ENCODE measurements around the gene HMX2.

The HMX2 gene

DNA sequence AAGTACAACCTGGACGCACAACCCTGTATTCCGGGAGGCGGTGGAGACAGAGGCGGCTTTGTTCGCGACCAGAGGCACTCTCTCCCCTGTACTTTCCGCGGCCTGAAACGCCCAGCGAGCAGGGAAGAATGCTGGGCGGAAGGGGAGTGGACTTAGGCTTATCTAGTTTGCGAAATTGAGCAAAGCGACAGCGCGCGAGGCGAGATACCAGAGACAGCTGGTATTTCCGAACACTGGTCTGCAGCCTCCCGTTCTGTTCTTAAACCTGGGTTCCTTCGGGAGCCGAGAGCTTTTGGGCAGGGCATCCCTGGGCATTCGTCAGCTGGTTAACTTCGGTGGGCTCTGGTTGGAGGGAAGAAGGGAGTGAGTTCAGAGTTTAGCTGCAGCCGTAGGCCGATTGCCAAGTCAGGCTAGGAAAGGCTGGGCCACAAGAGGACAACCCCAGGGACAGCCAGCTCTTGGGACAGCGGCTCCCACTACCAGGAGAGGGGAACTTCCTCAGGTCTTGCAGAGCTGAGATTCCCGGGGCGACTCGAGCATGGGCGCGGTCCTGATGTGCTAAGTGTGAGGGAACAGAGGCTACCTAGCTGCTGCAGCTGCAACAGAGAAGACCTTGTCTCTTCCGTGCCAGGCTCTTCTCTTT lies 8.3 kb upstream of the HMX2 start:
- DNase-seq (ENCODE audit: low read depth), result no peak

DNA sequence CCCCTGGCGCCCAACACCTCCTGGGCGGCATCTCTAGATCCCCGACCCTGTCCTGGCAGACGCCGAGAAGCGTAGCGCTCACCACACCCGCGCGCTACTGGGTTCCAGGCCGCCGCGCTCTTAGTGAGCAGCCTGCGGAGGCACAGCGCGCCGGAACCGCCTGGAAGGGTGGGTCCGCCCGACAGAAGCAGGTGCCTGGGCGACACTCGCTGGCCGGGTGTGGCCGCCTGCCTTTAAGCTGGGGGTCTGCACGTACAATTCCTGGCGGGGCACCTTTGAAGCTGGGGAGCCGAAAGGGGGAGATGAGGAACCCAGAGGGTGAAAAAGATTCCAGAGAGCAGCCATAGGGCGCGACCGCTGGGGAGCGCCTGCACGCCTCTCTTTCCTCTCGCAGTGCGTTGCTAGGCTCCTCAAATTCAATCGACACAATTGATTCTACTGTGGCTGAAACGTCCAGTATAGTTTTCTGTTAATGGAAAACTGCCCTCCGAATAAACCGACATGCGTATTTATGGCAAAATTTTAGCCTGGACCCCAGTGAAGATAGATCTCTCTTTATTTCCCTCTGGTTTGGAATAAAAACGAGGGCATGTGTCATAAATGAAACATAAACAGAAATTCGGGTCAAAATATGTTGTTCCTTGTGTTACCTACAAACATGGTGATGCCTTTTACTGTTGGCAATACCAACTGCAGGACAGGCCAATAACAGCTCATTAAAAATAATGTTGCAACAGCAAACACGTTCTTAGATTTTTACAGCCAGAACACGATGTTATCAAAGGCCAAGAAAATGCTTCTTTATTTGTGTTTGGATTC lies 7.6 kb upstream of the HMX2 start:
- DNase-seq (ENCODE audit: low read depth), result no peak

DNA sequence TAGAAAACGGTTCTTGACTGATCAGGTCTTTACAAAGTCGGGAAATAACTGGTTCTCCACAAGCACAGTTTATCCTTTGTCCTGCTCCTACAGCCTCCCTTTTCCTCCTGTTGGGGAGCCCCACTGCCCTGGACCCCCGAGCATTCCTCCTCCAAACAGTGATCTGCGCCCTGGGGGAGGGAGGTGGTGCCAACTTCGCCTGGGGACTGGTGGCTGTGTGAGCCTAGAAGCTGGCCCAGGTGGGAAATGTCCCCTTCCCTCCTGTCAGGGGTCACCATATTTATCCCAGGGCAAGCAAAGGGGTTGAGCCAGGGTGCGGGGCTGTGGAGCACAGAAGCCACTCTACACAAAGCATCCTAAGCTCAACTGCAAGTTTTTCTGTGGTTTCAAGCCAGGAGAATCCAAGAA lies 6.9 kb upstream of the HMX2 start:
- DNase-seq (ENCODE audit: low read depth), result no peak

DNA sequence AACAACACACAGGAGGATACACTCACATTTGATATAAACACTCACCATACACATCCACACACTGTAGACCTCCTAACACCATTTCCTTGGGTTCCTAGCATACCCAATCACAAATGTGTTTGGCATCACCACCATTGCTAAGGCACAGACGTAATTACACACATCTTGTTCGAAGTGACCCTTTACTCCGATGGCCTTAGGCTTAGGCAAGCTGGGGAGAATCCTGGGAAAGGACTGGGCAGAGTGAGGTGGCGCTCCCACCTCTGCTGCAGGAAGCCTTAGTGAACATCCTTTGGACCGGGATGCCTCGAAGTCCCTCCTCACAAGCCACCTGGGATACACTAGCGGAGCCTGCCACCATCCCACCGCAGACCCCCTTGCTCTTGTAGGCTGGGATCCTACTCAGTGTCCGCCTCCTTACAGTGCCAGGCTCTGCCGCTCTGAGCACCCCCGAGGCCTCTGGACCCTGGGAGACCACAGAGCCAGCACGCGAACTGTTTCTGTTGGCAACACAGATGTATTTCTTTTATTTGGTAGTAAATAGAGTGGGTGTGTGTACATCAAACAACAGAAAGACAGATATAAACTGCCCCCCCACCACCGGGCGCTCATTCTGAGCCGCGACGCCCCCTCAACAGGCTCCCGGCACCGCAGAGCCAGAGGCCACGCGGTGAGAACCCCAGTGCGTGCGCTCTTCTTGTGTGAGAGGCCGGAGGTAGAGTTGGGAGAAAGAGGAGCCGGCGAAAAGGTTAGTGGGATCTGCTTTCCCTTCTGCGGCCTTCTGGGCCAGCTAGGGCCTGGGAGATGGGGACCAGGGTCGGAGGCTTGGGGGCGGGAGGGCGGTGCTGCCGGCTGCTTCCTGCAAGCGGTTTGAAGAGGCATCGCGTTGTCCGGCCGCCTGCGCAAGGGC lies 5.9 kb upstream of the HMX2 start:
- DNase-seq (ENCODE audit: low read depth), result no peak

DNA sequence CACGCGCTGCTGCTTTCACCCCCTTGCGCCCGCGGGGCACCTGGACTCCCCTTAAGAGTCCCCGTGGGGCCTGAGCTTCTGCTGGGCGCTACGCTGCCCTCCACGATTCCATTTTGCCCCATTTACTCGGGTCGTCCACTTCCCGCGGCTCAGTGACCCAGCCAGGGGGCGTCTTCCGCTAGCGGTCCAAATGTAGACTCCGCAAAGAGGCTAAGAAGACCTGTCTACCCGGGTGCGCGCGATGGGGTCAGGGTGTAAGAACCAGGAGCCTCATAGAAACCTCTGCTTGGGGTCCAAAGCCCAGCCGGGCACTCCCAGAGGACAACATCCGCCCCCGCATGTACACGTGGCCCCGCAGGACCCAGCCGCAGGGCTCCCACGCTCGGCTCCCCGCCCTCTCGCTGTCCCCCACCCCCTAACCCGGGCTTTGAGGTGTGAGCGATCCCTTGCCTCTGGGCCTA lies 5.2 kb upstream of the HMX2 start:
- DNase-seq (ENCODE audit: low read depth), result no peak

DNA sequence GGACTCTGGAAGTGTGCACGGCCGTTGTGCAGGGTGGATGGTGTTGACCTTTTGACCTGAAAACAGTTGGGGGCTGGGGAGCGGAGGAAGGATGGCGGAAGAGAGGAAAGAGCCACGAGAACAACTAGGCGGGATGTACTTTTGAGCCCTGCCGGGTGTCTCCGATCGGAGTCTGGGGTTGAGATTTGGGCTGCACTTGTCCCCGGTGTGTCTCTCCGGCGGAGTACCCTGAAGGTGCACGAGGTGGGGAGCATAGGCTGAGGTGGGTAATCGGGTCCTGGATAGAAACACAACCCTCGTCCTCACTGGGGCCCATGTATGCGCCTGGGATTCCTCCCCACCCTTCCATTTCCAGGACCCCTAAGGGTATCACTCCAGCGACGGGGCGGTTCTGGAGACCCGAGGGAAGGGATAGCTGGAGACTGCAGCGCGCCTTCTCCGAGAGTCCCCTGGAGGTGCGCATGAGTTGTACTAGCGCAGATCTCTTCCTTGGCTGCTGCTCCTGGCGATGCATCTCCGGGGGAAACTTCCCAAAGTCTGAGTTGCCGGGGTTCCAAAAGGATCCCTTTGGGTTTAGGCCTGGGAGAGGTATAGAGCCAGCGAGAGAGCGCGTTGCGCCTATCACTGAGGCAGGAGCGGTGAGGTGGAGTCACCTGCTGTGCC lies 4.6 kb upstream of the HMX2 start:
- no peak for DNase-seq (ENCODE audit: low read depth)

DNA sequence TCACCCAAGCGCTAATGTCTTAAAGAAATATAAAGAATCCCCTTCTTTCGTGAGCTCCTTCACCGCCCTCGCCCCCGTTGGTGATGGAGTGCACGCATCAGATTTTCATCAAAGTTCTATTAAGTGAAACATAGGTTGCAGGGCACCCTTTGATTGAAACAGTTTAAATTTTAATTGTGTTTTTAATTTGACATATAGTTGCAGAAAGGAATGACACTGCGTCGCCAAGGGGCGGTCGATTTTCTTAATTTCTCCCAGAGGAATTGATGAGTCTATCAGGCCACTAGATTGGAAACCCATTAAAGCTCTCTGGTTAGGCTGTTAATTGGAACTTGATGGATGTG lies 4.1 kb upstream of the HMX2 start:
- no peak for DNase-seq (ENCODE audit: low read depth)

DNA sequence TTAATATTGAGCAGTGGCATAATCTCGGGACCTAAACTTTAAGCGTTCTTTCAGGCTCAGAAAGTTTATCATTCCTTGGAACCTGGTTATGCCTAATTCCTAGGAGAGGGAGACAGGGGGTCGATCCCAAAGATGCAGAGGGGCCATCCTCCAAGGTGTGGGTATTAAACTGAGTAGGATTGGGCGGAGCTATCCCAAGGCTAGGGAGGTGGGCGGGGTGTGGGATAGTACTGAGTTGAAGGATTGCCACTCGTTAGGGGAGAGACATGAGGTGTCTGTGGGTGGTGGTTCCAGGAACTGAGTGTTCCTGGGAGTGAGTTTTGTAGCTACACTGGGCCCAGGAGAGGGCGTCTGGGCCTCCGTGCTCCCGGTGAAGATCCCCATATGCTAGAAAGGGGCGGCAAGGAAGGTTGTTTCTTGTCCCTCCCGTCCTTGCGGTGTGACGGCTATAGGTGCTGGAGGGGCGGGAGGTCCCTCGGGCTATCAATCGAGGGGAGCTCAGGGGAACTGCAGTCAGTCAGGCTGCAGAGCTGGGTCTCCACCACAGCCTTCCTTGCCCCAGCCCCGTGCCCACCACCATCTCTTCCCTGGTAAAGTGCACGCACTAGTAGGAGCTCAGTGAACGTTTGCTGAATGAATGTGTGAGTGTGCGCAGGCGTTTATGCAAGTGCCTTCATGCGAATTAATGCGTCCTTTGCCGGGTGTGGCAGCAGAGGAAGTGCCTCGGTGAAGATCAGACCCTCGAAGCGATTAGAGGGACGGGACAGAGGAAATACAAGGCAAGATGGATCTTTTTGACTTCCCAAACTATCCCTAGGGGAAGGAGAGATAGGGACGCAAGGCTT lies 3.0 kb upstream of the HMX2 start:
- DNase-seq (ENCODE audit: low read depth), result no peak

DNA sequence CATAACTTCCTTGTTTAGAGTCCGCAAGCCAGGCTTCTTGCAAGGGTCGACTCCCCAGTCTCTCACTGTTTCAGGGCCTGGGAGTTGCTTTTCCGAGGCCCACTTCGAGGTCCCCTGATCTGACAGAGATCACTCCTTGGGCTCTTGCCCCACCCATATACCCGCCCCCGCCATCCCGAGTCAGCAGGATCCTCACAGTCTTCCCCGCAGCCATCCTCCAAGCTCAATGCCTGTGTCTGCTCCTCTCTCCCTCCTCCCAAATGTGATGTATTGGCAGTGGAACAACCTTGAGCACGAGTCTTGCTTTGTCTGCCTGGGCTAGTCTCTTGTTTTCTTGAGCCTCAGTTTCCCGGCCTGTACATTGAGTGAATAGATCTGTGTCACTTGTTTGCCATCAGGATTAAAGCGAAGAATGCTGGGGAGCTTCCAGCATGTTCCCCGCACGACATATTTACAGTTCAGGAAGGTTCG lies 2.4 kb upstream of the HMX2 start:
- no peak for DNase-seq (ENCODE audit: low read depth)

DNA sequence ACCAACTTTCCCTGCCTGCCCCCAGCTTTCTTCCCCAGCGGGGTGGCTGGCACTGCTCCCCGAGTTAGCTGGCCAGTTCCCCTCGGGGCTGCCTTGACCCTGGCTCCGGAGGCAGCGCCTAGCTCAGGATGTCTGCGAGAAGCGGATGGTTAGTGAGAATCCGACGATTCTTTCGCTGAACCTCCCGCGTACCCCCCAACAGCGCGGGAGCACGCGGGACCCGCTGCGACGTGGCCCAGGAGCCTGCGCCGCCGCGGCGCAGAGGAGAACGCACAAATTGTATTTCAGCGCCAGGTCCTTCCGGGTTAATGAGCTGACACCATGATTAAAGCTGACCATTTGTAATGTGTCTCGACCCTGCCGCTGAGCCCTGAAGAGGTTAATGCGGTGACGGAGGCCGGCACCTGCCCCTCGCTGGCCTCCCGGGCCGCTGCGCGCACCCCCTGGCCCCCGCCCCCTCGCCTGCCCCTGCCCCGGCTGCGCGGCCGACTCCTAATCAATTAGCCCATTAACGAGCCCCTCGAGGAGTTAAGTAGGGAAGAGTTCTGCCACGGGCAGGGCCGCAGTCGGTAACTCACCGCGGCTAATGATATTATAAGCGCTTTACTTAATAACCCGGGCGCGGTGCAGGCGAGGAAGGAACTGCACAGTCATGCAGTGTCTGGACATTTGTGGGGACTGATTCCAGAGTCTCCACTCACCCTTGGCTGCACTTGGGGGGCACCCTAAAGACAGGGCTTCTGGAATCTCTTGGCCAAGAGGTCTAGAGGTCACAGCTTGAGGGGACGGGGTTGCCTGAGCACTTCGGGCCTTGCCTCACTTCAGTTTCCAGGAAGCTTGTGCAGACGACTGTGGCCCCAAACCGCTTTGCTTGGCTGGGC lies 1.7 kb upstream of the HMX2 start:
- DNase-seq (ENCODE audit: low read depth), result no peak

DNA sequence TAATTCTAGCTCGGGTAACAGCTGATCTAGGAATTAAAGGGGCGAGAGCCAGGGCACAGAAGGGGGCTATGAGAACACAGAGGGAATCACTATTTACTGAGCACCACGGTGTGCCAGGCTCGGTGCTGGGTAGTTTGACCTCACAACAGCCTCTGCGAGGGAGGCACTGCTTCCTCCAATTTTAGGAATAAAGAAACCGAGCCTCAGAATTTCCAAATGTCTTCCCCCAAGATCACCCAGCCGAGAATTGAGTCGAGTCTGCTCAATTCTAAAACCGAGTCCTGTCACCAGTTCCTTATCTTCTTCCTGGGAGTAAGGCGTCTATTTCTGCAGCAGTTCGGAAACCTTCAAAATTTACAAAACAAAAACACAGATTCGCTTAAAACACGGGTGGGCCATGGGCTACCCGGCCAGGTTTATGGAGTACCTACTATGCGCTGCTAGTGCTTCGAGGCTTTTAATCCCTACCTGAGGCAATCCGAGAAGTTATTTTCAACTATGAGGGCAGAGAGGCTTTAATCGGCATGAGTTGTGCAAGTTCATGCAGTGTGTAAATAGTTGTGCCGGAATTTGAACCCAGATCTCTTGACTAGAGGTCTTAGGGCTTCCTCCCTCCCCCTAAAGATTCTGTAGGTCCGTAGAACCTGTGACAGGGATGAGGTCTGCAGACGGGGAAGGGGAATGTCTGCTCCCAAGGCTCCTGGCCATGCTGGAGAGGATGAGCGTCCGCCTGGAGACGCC lies 872 bp upstream of the HMX2 start:
- DNase-seq (ENCODE audit: low read depth), result no peak

DNA sequence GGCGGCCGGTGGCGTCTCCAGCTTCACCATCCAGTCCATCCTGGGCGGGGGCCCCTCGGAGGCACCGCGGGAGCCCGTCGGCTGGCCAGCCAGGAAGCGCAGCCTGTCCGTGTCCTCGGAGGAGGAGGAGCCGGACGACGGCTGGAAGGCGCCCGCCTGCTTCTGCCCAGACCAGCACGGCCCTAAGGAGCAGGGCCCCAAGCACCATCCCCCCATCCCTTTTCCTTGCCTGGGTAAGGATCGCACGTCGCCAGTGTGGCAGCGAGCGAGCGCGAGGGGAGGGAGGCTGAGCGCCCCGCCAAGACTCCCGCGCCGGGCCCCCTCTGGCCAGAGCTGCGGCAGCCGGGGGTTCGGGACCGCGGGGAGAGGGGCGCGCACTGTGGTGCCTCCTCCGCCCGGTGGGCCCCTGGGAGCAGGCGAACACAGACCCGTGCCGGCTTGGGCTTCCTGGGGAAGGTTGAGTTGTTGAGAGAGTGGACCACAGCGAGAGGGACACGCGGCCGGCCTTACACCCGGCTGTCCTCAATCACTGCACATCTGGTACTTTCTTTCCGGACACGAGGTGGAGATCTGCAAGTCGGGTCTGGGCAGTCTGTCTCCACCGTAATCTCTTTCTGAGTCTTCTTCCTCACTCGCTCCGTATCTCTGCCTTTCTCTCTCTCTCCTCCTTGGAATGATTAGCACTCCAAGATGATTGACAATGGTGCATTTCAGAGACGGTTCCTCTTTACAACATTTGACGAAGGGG lies 652 bp downstream of the HMX2 start:
- DNase-seq (ENCODE audit: low read depth), result no peak

DNA sequence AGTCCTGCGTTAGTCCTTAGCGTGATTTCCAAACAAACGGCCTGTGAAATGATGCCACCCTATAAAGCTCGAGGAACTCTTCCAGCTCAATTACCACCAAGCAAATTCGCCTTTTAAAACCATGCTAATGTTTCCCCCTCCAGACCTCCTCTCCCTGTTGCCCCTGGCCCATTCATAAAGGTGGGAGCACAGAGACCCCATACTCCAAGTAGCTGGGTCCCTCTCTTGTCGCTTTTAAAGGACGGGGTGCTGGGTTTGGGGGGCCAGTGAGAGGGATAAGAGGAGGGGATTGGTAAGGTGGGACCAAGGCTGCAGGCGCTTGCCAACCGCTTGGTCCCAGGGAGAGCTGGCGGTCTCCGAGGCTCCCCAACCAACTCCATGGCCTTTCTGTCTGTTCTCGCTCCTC lies 1.2 kb downstream of the HMX2 start:
- no peak for DNase-seq (ENCODE audit: low read depth)

DNA sequence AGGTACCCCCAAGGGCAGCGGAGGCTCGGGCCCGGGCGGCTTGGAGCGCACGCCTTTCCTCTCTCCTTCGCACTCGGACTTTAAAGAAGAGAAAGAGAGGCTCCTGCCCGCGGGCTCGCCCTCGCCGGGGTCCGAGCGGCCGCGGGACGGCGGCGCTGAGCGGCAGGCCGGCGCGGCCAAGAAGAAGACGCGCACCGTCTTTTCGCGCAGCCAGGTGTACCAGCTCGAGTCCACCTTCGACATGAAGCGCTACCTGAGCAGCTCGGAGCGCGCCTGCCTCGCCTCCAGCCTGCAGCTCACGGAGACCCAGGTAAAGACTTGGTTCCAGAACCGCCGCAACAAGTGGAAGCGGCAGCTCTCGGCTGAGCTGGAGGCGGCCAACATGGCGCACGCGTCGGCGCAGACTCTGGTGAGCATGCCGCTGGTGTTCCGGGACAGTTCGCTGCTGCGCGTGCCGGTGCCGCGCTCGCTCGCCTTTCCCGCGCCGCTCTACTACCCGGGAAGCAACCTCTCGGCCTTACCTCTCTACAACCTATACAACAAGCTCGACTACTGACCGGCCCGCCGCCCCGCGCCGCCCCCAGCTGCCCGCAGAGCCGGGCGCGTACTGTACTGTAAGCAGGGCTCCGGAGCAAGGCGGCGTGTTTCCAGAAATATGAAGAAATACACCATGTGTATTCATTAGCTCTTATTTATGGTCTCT lies 1.8 kb downstream of the HMX2 start:
- DNase-seq (ENCODE audit: low read depth), result peak; percentile 44

DNA sequence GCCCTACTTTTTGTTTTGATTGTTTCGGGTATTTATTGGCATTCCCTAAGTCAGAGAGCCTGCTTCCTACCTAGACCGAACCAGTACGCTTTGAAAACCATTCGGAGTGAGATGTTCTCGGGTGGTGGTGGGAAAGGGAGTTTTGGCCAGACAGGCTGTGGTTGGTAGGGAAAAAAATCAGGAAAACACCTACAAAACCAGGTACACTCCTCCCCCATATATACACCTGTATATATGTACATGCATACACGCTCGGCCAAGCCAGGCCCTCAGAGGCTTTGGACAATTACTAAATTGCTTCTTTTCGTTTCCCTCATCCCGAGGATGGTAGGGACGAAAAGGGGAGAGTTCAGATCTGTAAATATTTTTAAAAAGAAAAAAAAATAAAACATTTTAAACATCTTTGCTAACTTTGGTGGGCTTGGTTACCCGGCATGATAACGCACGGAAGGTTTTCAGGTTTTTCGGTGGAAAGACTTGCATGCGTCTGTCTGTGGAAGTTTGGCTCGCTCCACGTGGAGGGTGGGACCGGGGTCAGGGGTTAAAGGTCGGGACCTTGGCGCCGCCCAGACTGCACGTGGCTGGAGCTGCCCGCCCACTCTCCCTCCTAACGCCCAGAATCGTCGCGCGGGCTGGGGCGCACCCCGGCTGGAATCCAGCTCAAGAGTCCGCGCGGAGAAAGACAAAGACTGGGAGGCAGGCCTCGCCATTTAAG lies 2.5 kb downstream of the HMX2 start:
- no peak for DNase-seq (ENCODE audit: low read depth)

DNA sequence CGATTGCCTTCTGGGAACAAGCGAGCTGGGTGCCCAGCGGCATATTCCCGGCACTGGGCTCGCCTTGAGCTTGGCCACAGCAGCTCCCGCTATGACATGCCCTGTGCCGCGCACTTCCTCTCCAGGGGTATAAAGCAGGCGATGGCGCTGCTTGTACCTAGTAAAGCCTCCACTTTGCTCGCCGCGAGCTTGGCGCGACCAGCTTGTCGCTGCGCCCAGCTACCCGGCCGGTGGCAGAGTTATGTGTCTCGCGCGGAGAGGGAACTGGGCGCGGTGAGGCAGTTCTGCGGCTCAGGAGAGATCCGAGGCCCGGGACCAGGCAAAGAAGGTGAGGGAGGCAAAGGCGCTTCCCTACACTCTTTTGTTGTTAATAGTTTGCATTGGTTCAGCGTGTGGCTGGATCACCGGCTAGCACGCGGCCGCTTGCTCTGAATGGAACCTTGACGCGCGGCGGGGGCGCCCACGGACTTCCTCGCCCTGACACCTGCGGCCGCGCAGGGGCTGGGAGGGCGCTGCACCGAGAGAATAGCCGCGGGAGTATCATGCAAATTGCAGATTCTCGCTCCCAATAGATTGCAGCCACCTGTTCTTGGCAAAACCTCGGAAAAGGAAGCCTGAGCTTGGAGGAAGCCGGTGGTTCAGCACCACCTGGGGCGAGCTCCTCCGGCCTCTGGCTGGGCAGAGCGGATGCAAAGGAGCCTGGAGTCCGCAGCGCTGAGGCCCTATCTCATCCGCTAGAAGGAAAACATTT lies 3.2 kb downstream of the HMX2 start:
- no peak for DNase-seq (ENCODE audit: low read depth)

DNA sequence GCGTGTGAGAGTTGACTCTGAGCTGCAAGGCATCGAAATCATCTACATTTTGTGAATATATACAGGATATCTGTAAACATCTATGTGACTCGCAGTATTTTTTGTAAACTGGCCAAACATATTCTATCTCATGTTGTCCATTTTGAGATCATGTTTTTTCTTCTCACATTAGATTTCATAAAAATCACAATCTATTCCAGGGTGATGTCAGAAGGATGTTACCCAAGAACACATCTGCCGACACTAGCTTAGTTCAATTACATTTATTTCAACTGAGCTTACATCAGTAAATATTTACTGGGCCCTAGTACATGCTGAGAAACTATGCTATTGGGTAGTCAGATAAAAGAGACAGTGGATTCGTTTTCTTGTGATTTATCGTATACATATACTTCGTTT lies 3.8 kb downstream of the HMX2 start:
- no peak for DNase-seq (ENCODE audit: low read depth)

All from activated T-cell treated with anti-CD3 and anti-CD28 coated beads for 24 hours (primary cell).